ENCODE measurements around the gene SACS.
"Not testable (repeated sequence)": the region's sequence is repeated elsewhere in the genome, so short reads cannot be mapped to it uniquely, and the experiment has no call there.

SACS gene

GRCh38 chr13:23453132-23453531 is 19.6 kb upstream of the SACS start:
- DNase-seq, result no peak

- DNase-seq, result no peak
Measured at GRCh38 chr13:23450340-23451046, 17.0 kb upstream of the SACS start.

- DNase-seq, result no peak
Measured at GRCh38 chr13:23449398-23450162, 16.1 kb upstream of the SACS start.

GRCh38 chr13:23447927-23448326 is 14.4 kb upstream of the SACS start:
- DNase-seq, result no peak

GRCh38 chr13:23445794-23446193 is 12.3 kb upstream of the SACS start:
- DNase-seq, result peak; percentile 62

GRCh38 chr13:23443878-23444277 is 10.4 kb upstream of the SACS start:
- DNase-seq, result no peak

- DNase-seq, result no peak
Measured at GRCh38 chr13:23443110-23443509, 9.6 kb upstream of the SACS start.

GRCh38 chr13:23440821-23441618 is 7.5 kb upstream of the SACS start:
- DNase-seq, result no peak

- DNase-seq, result not testable (repeated sequence)
Measured at GRCh38 chr13:23440324-23440723, 6.8 kb upstream of the SACS start.

GRCh38 chr13:23437916-23438315 is 4.4 kb upstream of the SACS start:
- no peak for DNase-seq

GRCh38 chr13:23436680-23437079 is 3.2 kb upstream of the SACS start:
- no peak for DNase-seq

GRCh38 chr13:23434491-23434890 is 989 bp upstream of the SACS start:
- DNase-seq, result no peak

- DNase-seq, result no peak
Measured at GRCh38 chr13:23432626-23433025, 876 bp downstream of the SACS start.

- DNase-seq, result no peak
Measured at GRCh38 chr13:23430664-23431063, 2.8 kb downstream of the SACS start.

- DNase-seq, result no peak
Measured at GRCh38 chr13:23427881-23428528, 5.5 kb downstream of the SACS start.

GRCh38 chr13:23427342-23427843 is 6.1 kb downstream of the SACS start:
- no peak for DNase-seq

- no peak for DNase-seq
Measured at GRCh38 chr13:23421596-23421995, 11.9 kb downstream of the SACS start.

- no peak for DNase-seq
Measured at GRCh38 chr13:23418776-23419683, 14.5 kb downstream of the SACS start.

GRCh38 chr13:23414682-23415081 is 18.8 kb downstream of the SACS start:
- DNase-seq, result no peak

- DNase-seq, result no peak
Measured at GRCh38 chr13:23411706-23412105, 21.8 kb downstream of the SACS start.

GRCh38 chr13:23411220-23411619 is 22.3 kb downstream of the SACS start:
- no peak for DNase-seq

GRCh38 chr13:23408026-23408425 is 25.5 kb downstream of the SACS start:
- no peak for DNase-seq

Measured in islet precursor cell (in vitro differentiated cells).